Thoracic aorta (tissue), 2 donors: ENCODE measurements around the gene PACS1. TPM values are rescaled to one million over a fixed set of nuclear protein-coding genes. Genes with fewer than 3 reads are reported as not detected.
"Not testable (repeated sequence)": the region's sequence is repeated elsewhere in the genome, so short reads cannot be mapped to it uniquely, and the experiment has no call there.

Source experiments
- ATAC-seq: fragments of 150-250 bp; one replicate; pipeline ENCODE4 v1.8.0; 2017; ENCODE audit warnings: low read depth; ENCODE audit not compliant: insufficient number of reproducible peaks, low FRiP score
- DNase-seq: peaks from one replicate; pipeline ENCODE4 v3.0.0-alpha.2; 2020; ENCODE audit warnings: low spot score
- H3K27ac ChIP-seq, 2 donors: fragments of 200-600 bp; sonication (generic); 1 replicate in 1 of 2; 2 replicates in 1 of 2; pipeline ENCODE4 v1.5.1; 2016; ENCODE audit warnings: mild to moderate bottlenecking in 2 of 2, moderate library complexity in 2 of 2
- H3K27me3 ChIP-seq: fragments of 200-600 bp; sonication (generic); replicated peaks from 2 replicates; pipeline ENCODE4 v1.6.0; 2016; ENCODE audit warnings: mild to moderate bottlenecking; ENCODE audit not compliant: insufficient read depth
- H3K36me3 ChIP-seq: fragments of 200-600 bp; sonication (generic); one replicate; pipeline ENCODE4 v1.5.1; 2016
- H3K4me1 ChIP-seq, 2 donors: fragments of 200-600 bp; sonication (generic); 1 replicate in 1 of 2; 2 replicates in 1 of 2; pipeline versions ENCODE4 v1.5.1 to v1.6.0; 2016; ENCODE audit warnings: low read depth in 2 of 2, mild to moderate bottlenecking in 1 of 2; ENCODE audit not compliant: control insufficient read depth in 1 of 2
- H3K4me3 ChIP-seq: fragments of 200-600 bp; sonication (generic); 2 replicates; pipeline ENCODE4 v1.5.1; 2016; ENCODE audit warnings: mild to moderate bottlenecking
- H3K9me3 ChIP-seq: fragments of 200-600 bp; sonication (generic); 2 replicates; pipeline ENCODE4 v1.5.1; 2016
- total RNA-seq, 2 donors: library from RNA; depleted of rRNA; stranded (reverse); fragments of >200 nt; gene quantifications; one replicate each; pipeline versions ENCODE4 v1.1.0 to v1.2.3, GENCODE V29; 2016
- TF ChIP-seq, protein P1 (sequence below): fragments of 200-600 bp; sonication (generic); IDR thresholded peaks from one replicate; pipeline ENCODE4 v1.5.1; 2019; ENCODE audit warnings: antibody characterized with exemption

PACS1 gene
- total RNA-seq, 2 donors from 2014 or later, result 82.9 to 112 TPM

DNA sequence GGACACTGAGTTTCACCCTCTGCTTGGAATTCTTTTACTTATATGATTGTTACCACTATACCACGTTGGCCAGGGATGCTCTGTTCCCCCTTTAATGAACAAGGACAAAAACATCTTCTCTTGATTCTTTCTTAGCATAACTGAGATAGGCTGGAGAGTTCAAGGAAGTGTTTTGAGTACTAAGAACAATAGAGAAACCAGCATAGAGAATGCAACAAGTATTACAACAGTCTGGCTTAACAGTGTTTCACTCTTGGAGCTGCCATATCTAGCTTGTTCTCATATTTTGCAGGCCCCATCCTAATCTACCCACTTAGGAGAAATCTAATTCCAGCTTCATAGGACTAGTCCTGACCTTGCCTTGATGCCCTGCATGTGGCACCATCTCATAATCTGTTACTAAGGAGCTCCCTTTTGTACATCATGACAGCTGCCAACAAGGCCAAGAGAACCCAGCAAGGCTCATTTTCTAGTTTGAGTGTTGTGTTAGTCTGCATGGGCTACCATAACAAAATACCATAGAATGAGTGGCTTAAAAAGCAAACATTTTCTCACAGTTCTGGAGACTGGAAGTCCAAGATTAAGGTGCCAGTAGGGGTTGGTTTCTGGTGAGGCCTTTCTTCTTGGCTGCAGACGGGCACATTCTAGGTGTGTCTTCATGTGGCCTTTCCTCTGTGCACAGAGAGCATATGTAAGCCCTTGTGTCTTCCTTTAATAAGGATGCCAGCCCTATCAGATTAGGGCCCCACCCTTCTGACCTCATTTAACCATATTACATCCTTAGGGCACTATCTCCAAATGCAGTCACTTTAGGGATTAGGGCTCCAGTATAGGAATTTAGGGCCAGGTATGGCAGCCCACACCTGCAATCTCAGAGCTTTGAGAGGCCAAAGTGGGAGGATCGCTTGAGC lies 37.8 kb downstream of the PACS1 start:
- ATAC-seq (no peak), DNase-seq (no peak)
- TF ChIP-seq, protein P1, sequence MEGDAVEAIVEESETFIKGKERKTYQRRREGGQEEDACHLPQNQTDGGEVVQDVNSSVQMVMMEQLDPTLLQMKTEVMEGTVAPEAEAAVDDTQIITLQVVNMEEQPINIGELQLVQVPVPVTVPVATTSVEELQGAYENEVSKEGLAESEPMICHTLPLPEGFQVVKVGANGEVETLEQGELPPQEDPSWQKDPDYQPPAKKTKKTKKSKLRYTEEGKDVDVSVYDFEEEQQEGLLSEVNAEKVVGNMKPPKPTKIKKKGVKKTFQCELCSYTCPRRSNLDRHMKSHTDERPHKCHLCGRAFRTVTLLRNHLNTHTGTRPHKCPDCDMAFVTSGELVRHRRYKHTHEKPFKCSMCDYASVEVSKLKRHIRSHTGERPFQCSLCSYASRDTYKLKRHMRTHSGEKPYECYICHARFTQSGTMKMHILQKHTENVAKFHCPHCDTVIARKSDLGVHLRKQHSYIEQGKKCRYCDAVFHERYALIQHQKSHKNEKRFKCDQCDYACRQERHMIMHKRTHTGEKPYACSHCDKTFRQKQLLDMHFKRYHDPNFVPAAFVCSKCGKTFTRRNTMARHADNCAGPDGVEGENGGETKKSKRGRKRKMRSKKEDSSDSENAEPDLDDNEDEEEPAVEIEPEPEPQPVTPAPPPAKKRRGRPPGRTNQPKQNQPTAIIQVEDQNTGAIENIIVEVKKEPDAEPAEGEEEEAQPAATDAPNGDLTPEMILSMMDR, result no peak
- Histone ChIP-seq H3K36me3 (no peaks in the 10 kb centered on the region), H3K4me1 (peaks cover 0 to 19% of the 10 kb centered on the region in 2 donors), H3K9me3 (no peaks in the 10 kb centered on the region), H3K27me3 (no peaks in the 10 kb centered on the region), H3K4me3 (no peak overlapping the region), H3K27ac (no peak overlapping the region)

DNA sequence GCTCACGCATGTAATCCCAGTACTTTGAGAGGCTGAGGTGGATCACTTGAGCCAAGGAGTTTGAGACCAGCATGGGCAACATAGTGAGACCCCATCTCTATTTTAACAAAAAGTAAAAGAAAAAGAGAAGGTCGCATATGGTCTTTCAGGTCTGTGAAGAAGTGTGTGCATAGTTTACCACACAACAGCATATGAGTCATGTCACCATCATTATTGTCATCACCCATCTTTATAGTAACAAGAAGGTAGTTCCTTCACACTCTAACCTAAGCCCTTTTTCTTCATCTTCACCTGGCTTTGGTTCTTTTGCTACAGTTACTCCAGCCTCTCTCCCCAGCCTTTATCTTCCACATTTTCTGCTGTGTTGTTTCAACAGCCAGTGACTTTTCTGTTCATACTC lies 39.2 kb downstream of the PACS1 start:
- peaks cover 0 to 21% of the 10 kb centered on the region in 2 donors for H3K4me1 ChIP-seq
- H3K27me3 ChIP-seq, result no peaks in the 10 kb centered on the region
- H3K4me3 ChIP-seq, result no peak overlapping the region
- DNase-seq, result no peak
- H3K9me3 ChIP-seq, result no peaks in the 10 kb centered on the region
- TF ChIP-seq, protein P1, result no peak
- H3K27ac ChIP-seq, result no peak overlapping the region
- H3K36me3 ChIP-seq, result no peaks in the 10 kb centered on the region
- no peak for ATAC-seq

DNA sequence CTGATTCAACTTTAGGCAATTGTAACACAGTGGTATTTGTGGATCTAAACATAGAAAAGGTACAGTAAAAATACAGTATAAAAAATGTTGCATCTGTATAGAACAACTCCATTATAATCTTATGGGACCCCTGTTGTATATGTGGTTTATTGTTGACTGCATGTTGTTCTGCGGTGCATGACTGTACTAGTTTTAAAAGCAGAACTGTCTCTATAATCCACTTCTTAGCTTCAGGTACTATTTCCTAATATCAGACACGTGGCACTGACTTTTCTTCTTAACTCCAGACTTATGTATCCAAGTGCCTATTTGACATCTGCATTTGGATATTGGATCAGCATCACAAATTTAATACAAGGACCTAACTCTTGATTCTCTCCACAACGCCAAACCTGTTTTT lies 41.1 kb downstream of the PACS1 start:
- Histone ChIP-seq H3K4me3 (no peak overlapping the region), H3K27ac (no peak overlapping the region), H3K9me3 (no peaks in the 10 kb centered on the region), H3K4me1 (peaks cover 5 to 32% of the 10 kb centered on the region in 2 donors), H3K36me3 (no peaks in the 10 kb centered on the region), H3K27me3 (no peaks in the 10 kb centered on the region)
- TF ChIP-seq, protein P1, result no peak
- DNase-seq, result no peak
- ATAC-seq, result no peak

DNA sequence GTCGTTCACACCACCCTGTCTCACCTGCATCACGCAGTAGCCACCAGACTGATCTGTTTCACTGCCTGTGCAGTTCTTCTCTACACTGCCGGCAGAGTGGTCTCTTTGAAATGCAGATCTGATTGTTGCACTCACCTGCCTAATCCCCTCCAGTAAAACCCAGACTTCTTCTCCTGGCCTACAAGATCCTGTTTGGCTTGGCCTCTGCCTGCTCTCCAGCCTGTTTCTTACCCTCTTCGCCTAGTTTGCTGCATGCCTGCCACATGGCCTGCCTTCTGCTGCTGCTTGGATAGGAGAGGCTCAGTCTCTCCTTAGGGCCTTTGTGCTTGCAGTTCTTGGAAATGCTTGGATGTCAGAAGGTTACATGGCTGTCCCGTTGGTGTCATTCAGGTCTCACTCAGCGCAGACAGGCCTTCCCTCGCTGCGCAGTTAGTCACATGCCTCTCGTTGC lies 42.0 kb downstream of the PACS1 start:
- no peaks in the 10 kb centered on the region for H3K27me3 ChIP-seq
- H3K36me3 ChIP-seq, result no peaks in the 10 kb centered on the region
- peaks cover 5 to 32% of the 10 kb centered on the region in 2 donors for H3K4me1 ChIP-seq
- H3K27ac ChIP-seq, result no peak overlapping the region
- DNase-seq (no peak), ATAC-seq (no peak)
- H3K4me3 ChIP-seq, result no peak overlapping the region
- H3K9me3 ChIP-seq, result no peaks in the 10 kb centered on the region
- TF ChIP-seq, protein P1, result no peak

DNA sequence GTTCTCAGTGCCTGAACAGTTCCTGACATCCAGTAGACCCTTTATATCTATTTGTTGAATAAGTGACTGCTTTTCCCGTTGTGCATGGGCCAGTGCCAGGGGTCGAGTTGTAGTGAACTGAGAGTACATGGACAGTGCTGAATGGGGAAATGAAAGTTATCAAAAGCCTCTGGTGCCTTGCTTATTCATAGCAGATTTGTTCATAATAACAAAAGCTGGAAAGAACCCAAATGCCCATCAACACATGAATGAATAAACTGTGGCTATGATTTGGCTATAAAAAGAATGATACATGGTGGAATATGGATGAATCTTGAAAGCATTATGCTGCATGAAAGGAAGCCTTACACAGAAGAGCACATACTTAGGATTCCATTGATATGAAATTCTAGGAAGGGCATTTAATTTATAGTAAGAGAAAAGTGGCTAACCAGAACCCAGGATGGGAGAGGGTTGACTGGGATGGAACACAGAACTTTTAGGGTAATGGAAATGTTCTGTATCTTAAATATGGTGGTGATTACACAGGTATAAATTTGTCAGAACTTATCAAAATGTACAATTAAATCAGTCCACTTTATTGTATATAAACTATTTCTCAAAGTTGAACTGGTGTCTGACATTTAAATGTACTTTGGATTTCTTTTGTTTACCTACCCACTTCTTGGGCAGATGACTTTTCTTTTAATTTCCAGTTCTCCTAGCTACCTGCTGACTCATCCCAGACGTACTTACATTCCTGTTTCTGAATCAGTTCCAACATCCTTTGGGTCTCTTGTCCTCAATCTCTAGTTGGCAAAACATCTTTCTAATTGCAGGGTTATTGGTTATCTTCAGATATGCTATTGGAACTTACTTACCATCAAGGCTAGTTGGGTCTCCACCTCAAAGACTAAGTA lies 42.8 kb downstream of the PACS1 start:
- Histone ChIP-seq H3K36me3 (no peaks in the 10 kb centered on the region), H3K4me1 (peaks cover 5 to 32% of the 10 kb centered on the region in 2 donors), H3K9me3 (no peaks in the 10 kb centered on the region), H3K4me3 (no peak overlapping the region), H3K27ac (no peak overlapping the region), H3K27me3 (no peaks in the 10 kb centered on the region)
- no peak for ATAC-seq
- no peak for DNase-seq
- TF ChIP-seq, protein P1, result no peak

DNA sequence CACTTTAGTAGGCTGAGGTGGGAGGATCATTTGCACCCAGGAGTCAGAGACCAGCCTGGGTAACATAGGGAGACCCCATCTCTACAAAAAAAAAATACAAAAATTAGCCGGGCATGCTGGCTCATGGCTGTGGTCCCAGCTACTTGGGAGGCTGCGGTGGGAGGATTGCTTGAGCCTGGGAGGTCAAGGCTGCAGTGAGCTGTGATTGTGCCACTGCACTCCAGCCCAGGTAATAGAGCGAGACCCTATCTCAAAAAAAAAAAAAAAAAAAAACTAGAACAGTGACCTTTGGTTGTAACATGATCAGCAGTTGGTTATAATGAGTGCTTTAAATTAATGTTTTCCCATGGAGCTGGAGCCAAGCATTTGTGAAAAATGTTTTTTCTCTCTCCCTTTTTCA lies 44.9 kb downstream of the PACS1 start:
- DNase-seq, H3K4me3 ChIP-seq, H3K27ac ChIP-seq, H3K9me3 ChIP-seq, H3K36me3 ChIP-seq, ATAC-seq, H3K27me3 ChIP-seq: not testable (repeated sequence)
- peaks cover 17 to 43% of the 10 kb centered on the region in 2 donors for H3K4me1 ChIP-seq
